Liver (tissue), 3 donors: Measurements from ENCODE around the gene PHC3.

Experiments used
- ATF3 ChIP-seq: IDR thresholded peaks from 2 replicates; pipeline ENCODE4 v1.6.1; 2016; ENCODE audit warnings: antibody characterized with exemption
- CTCF ChIP-seq: fragments of 150-350 bp; IDR thresholded peaks from 2 replicates; pipeline ENCODE4 v1.5.1; 2017; ENCODE audit warnings: improper control_type of control experiment, low read depth, low read length; ENCODE audit not compliant: missing input control
- FOXA1 ChIP-seq: IDR thresholded peaks from 2 replicates; pipeline ENCODE4 v1.6.1; 2016; ENCODE audit warnings: antibody characterized with exemption
- HNF4A ChIP-seq, 2 donors: conservative IDR thresholded peaks; 2 replicates each; pipeline ENCODE4 v1.6.1; 2016; ENCODE audit warnings: antibody characterized with exemption in 2 of 2, mild to moderate bottlenecking in 2 of 2
- MAX ChIP-seq: IDR thresholded peaks from 2 replicates; pipeline ENCODE4 v1.6.1; 2016; ENCODE audit warnings: antibody characterized with exemption
- RAD21 ChIP-seq, 2 donors: IDR thresholded peaks; 2 replicates each; pipeline ENCODE4 v1.6.1; 2016; ENCODE audit warnings: antibody characterized with exemption in 2 of 2, mild to moderate bottlenecking in 2 of 2
- REST ChIP-seq: IDR thresholded peaks from 2 replicates; pipeline ENCODE4 v1.6.1; 2016; ENCODE audit warnings: antibody characterized with exemption, mild to moderate bottlenecking
- RXRA ChIP-seq, 2 donors: IDR thresholded peaks; 2 replicates each; pipeline ENCODE4 v1.6.1; 2017 to 2018; ENCODE audit warnings: antibody characterized with exemption in 2 of 2, mild to moderate bottlenecking in 1 of 2
- SP1 ChIP-seq: IDR thresholded peaks from 2 replicates; pipeline ENCODE4 v1.6.1; 2018; ENCODE audit warnings: antibody characterized with exemption, mild to moderate bottlenecking
- YY1 ChIP-seq: IDR thresholded peaks from 2 replicates; pipeline ENCODE4 v1.6.1; 2016; ENCODE audit warnings: antibody characterized with exemption, mild to moderate bottlenecking
- ZBTB33 ChIP-seq: IDR thresholded peaks from 2 replicates; pipeline ENCODE4 v1.6.1; 2016; ENCODE audit warnings: antibody characterized with exemption
- donor health status: healthy.
- donor health status: healthy.

GRCh38 chr3:170201527-170201926 lies 20.0 kb upstream of the PHC3 start:
- TF ChIP-seq CTCF (no peak), SP1 (no peak), FOXA1 (no peak), REST (no peak), HNF4A (conservative IDR thresholded peaks at IDR 0.05) (no peak), RAD21 (IDR thresholded peaks at IDR 0.05) (no peak), RXRA (IDR thresholded peaks at IDR 0.05) (no peak), ATF3 (no peak), YY1 (no peak), MAX (no peak), ZBTB33 (no peak)
